Calu3 (cell line): Measurements from ENCODE around the gene ARPC4. TPM values are rescaled to one million over a fixed set of nuclear protein-coding genes. Genes with fewer than 3 reads are reported as not detected.
A peak's percentile ranks its signal among the peaks of the same experiment; 100 is the strongest.

Source experiments
- BruUV-seq: library from RNA; stranded (reverse); fragments of 400-500 nt; replicated peaks from 2 replicates; lab custom pipeline; 2021; lab: Mats Ljungman, UMichigan
- CTCF ChIA-PET: fragments of 300-600 bp; sonication (Branson Sonifier 250); formaldehyde crosslinking; loops from one replicate; lab custom pipeline; 2022; ENCODE audit warnings: antibody characterized with exemption; lab: Charles Lee
- DNase-seq: peaks from one replicate; pipeline ENCODE4 v3.0.0; 2022
- H3K27ac Mint-ChIP-seq: one replicate; pipeline ENCODE4 v1.8.0; 2022; ENCODE audit warnings: mixed read lengths; ENCODE audit not compliant: unreplicated experiment
- H3K27me3 Mint-ChIP-seq: one replicate; pipeline ENCODE4 v1.8.0; 2022; ENCODE audit warnings: mixed read lengths; ENCODE audit not compliant: unreplicated experiment
- H3K36me3 Mint-ChIP-seq: one replicate; pipeline ENCODE4 v1.8.0; 2022; ENCODE audit warnings: mild to moderate bottlenecking, moderate library complexity, mixed read lengths; ENCODE audit not compliant: insufficient read depth, unreplicated experiment
- H3K4me1 Mint-ChIP-seq: one replicate; pipeline ENCODE4 v1.8.0; 2022; ENCODE audit warnings: mild to moderate bottlenecking, low read depth, mixed read lengths; ENCODE audit not compliant: unreplicated experiment
- H3K4me3 Mint-ChIP-seq: one replicate; pipeline ENCODE4 v1.8.0; 2022; ENCODE audit warnings: mild to moderate bottlenecking, low read depth, moderate library complexity, mixed read lengths; ENCODE audit not compliant: unreplicated experiment
- H3K9me3 Mint-ChIP-seq: one replicate; pipeline ENCODE4 v1.8.0; 2022; ENCODE audit warnings: low read depth, mixed read lengths; ENCODE audit not compliant: unreplicated experiment
- CTCF ChIP-seq: fragments of 200-600 bp; IDR thresholded peaks from one replicate; pipeline ENCODE4 v1.8.0; 2022; ENCODE audit warnings: antibody characterized with exemption; ENCODE audit not compliant: unreplicated experiment
- intact Hi-C: fragments of 100-400 bp; cut with micrococcal nuclease; formaldehyde crosslinking; loops from one replicate; pipeline ENCODE4 v1.10.0; 2022; ENCODE audit not compliant: unreplicated experiment
- total RNA-seq: library from RNA; stranded (reverse); gene quantifications from 2 replicates; pipeline ENCODE4 v1.2.3, GENCODE V29; 2022

The ARPC4 gene
- total RNA-seq, 1 experiment from 2014 or later = 141 TPM

- no peak for TF ChIP-seq CTCF
- Mint-ChIP-seq H3K27ac (no peak overlapping the region), H3K4me1 (no peaks in the 10 kb centered on the region), H3K9me3 (no peaks in the 10 kb centered on the region), H3K4me3 (no peak overlapping the region), H3K36me3 (peaks cover 7% of the 10 kb centered on the region), H3K27me3 (no peaks in the 10 kb centered on the region)
- CTCF ChIA-PET = no interaction called here
- DNase-seq = no peak
- BruUV-seq = no TSS peak
- intact Hi-C loops = no loop called here
These were observed 28.1 kb downstream of the ARPC4 start for GRCh38 chr3:9820946-9821345.

GRCh38 chr3:9825451-9826040, 32.7 kb downstream of the ARPC4 start:
- no peaks in the 10 kb centered on the region for H3K4me1 Mint-ChIP-seq

GRCh38 chr3:9826815-9827573, 34.1 kb downstream of the ARPC4 start:
- no peaks in the 10 kb centered on the region for H3K27me3 Mint-ChIP-seq
- H3K9me3 Mint-ChIP-seq = no peaks in the 10 kb centered on the region
- H3K4me3 Mint-ChIP-seq = no peak overlapping the region
- peak; percentile 43 for DNase-seq
- CTCF ChIA-PET = interaction anchor here (0.6 to 1.2 kb wide), 2 partner anchors 119 to 574 kb away, joined by 3 to 6 read pairs; no protein-coding TSS in a partner anchor
- H3K36me3 Mint-ChIP-seq = peaks cover 5% of the 10 kb centered on the region
- no peak overlapping the region for H3K27ac Mint-ChIP-seq
- BruUV-seq = no TSS peak
- TF ChIP-seq CTCF = no peak
- H3K4me1 Mint-ChIP-seq = no peaks in the 10 kb centered on the region
- intact Hi-C loops = no loop called here

More at GRCh38 chr3:9825451-9826040, 32.7 kb downstream of the ARPC4 start:
- Mint-ChIP-seq H3K9me3 (no peaks in the 10 kb centered on the region), H3K27ac (no peak overlapping the region), H3K36me3 (peaks cover 12% of the 10 kb centered on the region), H3K4me3 (no peak overlapping the region), H3K27me3 (no peaks in the 10 kb centered on the region)
- intact Hi-C loops = no loop called here
- no peak for DNase-seq
- no TSS peak for BruUV-seq
- CTCF ChIA-PET = no interaction called here
- no peak for TF ChIP-seq CTCF

- no peak for TF ChIP-seq CTCF
- H3K4me3 Mint-ChIP-seq = no peak overlapping the region
- no peak overlapping the region for H3K27ac Mint-ChIP-seq
- H3K4me1 Mint-ChIP-seq = no peaks in the 10 kb centered on the region
- CTCF ChIA-PET = no interaction called here
- intact Hi-C loops = no loop called here
- no peaks in the 10 kb centered on the region for H3K27me3 Mint-ChIP-seq
- DNase-seq = no peak
- H3K9me3 Mint-ChIP-seq = no peaks in the 10 kb centered on the region
- H3K36me3 Mint-ChIP-seq = peaks cover 5% of the 10 kb centered on the region
- BruUV-seq = no TSS peak
These were observed 36.2 kb downstream of the ARPC4 start for GRCh38 chr3:9828801-9829755.
